Inflammatory macrophage (primary cell): ENCODE measurements around the gene CD3D.
A peak's percentile ranks its signal among the peaks of the same experiment; 100 is the strongest.

Experiments used
- DNase-seq, 2 donors: peaks; one replicate each; pipeline ENCODE4 v3.0.0-alpha.2; 2020 to 2022

Gene CD3D

GRCh38 chr11:118301600-118302195, 40.8 kb downstream of the CD3D start:
- DNase-seq: no peak

GRCh38 chr11:118295815-118296454, 46.6 kb downstream of the CD3D start:
- peak; percentile 46 to 60 for DNase-seq

GRCh38 chr11:118295199-118295598, 47.3 kb downstream of the CD3D start:
- peak in 1 of 2 donors; percentile 26 for DNase-seq

- DNase-seq: no peak
Measured at GRCh38 chr11:118294053-118294452, 48.5 kb downstream of the CD3D start.

- peak; percentile 84 to 92 for DNase-seq
Measured at GRCh38 chr11:118291477-118292135, 50.9 kb downstream of the CD3D start.

GRCh38 chr11:118290923-118291322, 51.6 kb downstream of the CD3D start:
- peak; percentile 85 to 87 for DNase-seq

- DNase-seq: no peak
Measured at GRCh38 chr11:118289401-118289800, 53.1 kb downstream of the CD3D start.
